ENCODE data around the gene ABCG1.
A peak's percentile ranks its signal among the peaks of the same experiment; 100 is the strongest.

Gene ABCG1

GRCh38 chr21:42188663-42189062 is 30.3 kb upstream of the ABCG1 start:
- 0 out of 2 replicates have a peak overlapping the region, but pooled peaks have one; percentile 21 for H2AFZ ChIP-seq (ENCODE audit: low read depth)

DNA sequence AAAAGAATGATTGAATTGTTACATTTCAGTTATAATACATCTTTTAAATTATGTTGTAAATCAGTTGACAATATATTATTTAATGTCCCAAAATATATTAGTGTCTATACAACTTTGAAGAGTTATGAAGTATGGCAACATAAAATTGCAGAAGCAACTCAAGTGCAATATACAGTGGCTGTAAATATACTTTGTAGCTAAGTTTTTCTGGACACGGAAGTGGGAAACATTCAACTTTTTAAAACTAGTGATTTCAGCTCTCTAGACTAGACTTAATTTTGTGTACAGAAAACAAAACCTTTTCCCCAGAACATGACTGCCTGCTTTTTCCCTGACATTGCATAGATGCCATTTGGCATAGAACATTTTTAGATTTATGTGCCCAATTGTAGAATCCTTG is 29.5 kb upstream of the ABCG1 start:
- no peaks in the 10 kb centered on the region for H3K27me3 ChIP-seq (ENCODE audit: insufficient read depth, low read depth)
- H3K4me1 ChIP-seq (ENCODE audit: low read depth, poor library complexity, severe bottlenecking): peaks cover 7% of the 10 kb centered on the region
- H3K4me3 ChIP-seq (IDR thresholded peaks at IDR 0.05; ENCODE audit: insufficient read depth, low read depth, low read length): no peak overlapping the region
- no peaks in the 10 kb centered on the region for H4K20me1 ChIP-seq (ENCODE audit: insufficient read depth)
- H3K9ac ChIP-seq: no peak overlapping the region
- TF ChIP-seq, protein P1, sequence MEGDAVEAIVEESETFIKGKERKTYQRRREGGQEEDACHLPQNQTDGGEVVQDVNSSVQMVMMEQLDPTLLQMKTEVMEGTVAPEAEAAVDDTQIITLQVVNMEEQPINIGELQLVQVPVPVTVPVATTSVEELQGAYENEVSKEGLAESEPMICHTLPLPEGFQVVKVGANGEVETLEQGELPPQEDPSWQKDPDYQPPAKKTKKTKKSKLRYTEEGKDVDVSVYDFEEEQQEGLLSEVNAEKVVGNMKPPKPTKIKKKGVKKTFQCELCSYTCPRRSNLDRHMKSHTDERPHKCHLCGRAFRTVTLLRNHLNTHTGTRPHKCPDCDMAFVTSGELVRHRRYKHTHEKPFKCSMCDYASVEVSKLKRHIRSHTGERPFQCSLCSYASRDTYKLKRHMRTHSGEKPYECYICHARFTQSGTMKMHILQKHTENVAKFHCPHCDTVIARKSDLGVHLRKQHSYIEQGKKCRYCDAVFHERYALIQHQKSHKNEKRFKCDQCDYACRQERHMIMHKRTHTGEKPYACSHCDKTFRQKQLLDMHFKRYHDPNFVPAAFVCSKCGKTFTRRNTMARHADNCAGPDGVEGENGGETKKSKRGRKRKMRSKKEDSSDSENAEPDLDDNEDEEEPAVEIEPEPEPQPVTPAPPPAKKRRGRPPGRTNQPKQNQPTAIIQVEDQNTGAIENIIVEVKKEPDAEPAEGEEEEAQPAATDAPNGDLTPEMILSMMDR (conservative IDR thresholded peaks at IDR 0.05; ENCODE audit: low read depth, low read length): no peak
- no peaks in the 10 kb centered on the region for H3K79me2 ChIP-seq (ENCODE audit: insufficient read depth, low read depth)
- H3K36me3 ChIP-seq (ENCODE audit: insufficient read depth): no peaks in the 10 kb centered on the region
- no peak overlapping the region for H2AFZ ChIP-seq (ENCODE audit: low read depth)
- H3K27ac ChIP-seq: no peak overlapping the region
- H3K4me2 ChIP-seq: no peak overlapping the region

More at GRCh38 chr21:42188663-42189062, 30.3 kb upstream of the ABCG1 start:
- no peaks in the 10 kb centered on the region for H4K20me1 ChIP-seq (ENCODE audit: insufficient read depth)
- no peaks in the 10 kb centered on the region for H3K79me2 ChIP-seq (ENCODE audit: insufficient read depth, low read depth)
- no peak overlapping the region for H3K4me3 ChIP-seq (IDR thresholded peaks at IDR 0.05; ENCODE audit: insufficient read depth, low read depth, low read length)
- TF ChIP-seq, protein P1 (conservative IDR thresholded peaks at IDR 0.05; ENCODE audit: low read depth, low read length): no peak
- no peaks in the 10 kb centered on the region for H3K27me3 ChIP-seq (ENCODE audit: insufficient read depth, low read depth)
- H3K4me1 ChIP-seq (ENCODE audit: low read depth, poor library complexity, severe bottlenecking): peaks cover 7% of the 10 kb centered on the region
- no peak overlapping the region for H3K9ac ChIP-seq
- H3K36me3 ChIP-seq (ENCODE audit: insufficient read depth): no peaks in the 10 kb centered on the region
- H3K4me2 ChIP-seq: no peak overlapping the region
- H3K27ac ChIP-seq: peak overlapping the region; percentile 30; the same call in 1 of the 2 replicates

GRCh38 chr21:42189860-42190485 is 29.0 kb upstream of the ABCG1 start:
- H3K79me2 ChIP-seq (ENCODE audit: insufficient read depth, low read depth): no peaks in the 10 kb centered on the region
- no peak overlapping the region for H3K4me2 ChIP-seq
- no peaks in the 10 kb centered on the region for H3K36me3 ChIP-seq (ENCODE audit: insufficient read depth)
- H3K9ac ChIP-seq: no peak overlapping the region
- TF ChIP-seq, protein P1 (conservative IDR thresholded peaks at IDR 0.05; ENCODE audit: low read depth, low read length): no peak
- no peaks in the 10 kb centered on the region for H4K20me1 ChIP-seq (ENCODE audit: insufficient read depth)
- no peaks in the 10 kb centered on the region for H3K27me3 ChIP-seq (ENCODE audit: insufficient read depth, low read depth)
- H3K4me3 ChIP-seq (IDR thresholded peaks at IDR 0.05; ENCODE audit: insufficient read depth, low read depth, low read length): no peak overlapping the region
- H2AFZ ChIP-seq (ENCODE audit: low read depth): no peak overlapping the region
- H3K4me1 ChIP-seq (ENCODE audit: low read depth, poor library complexity, severe bottlenecking): peaks cover 7% of the 10 kb centered on the region
- H3K27ac ChIP-seq: no peak overlapping the region

DNA sequence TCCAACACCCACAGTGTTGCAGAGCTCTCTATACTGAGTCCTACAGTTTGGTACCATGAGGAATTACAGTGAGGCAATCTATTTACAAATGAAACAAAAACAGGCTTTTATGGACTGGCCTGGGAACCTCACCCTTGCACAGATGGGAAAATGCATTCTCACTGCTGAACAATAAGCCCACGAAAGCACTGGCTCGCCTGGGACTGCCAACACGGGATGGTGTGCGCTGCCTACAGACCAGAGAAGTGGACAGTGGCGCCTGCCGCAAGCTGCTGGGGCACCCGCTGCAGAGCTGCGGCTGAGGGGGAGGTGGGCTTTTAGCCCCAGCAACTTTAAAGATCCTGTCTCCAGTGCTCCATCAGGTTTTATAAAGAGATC is 28.5 kb upstream of the ABCG1 start:
- Histone ChIP-seq H3K9ac (no peak overlapping the region), H3K27ac (no peak overlapping the region), H3K4me2 (no peak overlapping the region), H3K36me3 (ENCODE audit: insufficient read depth) (no peaks in the 10 kb centered on the region), H3K27me3 (ENCODE audit: insufficient read depth, low read depth) (no peaks in the 10 kb centered on the region), H3K4me3 (IDR thresholded peaks at IDR 0.05; ENCODE audit: insufficient read depth, low read depth, low read length) (no peak overlapping the region), H3K79me2 (ENCODE audit: insufficient read depth, low read depth) (no peaks in the 10 kb centered on the region), H4K20me1 (ENCODE audit: insufficient read depth) (no peaks in the 10 kb centered on the region), H2AFZ (ENCODE audit: low read depth) (no peak overlapping the region), H3K4me1 (ENCODE audit: low read depth, poor library complexity, severe bottlenecking) (peaks cover 7% of the 10 kb centered on the region)
- TF ChIP-seq, protein P1 (conservative IDR thresholded peaks at IDR 0.05; ENCODE audit: low read depth, low read length): no peak

Measured in KMS-11 (cell line).